A549 (cell line): ENCODE data around the gene KCNA3. TPM values are rescaled to one million over a fixed set of nuclear protein-coding genes. Genes with fewer than 3 reads are reported as not detected.

ENCODE experiments used
- ATAC-seq, 2 experiments: fragments of 200-7000 bp in 1 of 2; fragments of >200 bp in 1 of 2; cut with Nextera tagmentation in 1 of 2; cut with Tn5 transposase in 1 of 2; 3 replicates each; pipeline versions ENCODE4 v1.8.0 to v1.9.1; 2018 to 2020; ENCODE audit warnings: mild to moderate bottlenecking in 1 of 2, moderate library complexity in 1 of 2
- CTCF ChIA-PET: fragments of 300-600 bp; sonication (Branson Sonifier 250); formaldehyde crosslinking; extraction: SDS; loops from one replicate; lab custom pipeline; 2021; ENCODE audit warnings: antibody characterized with exemption, inconsistent platforms; lab: Yijun Ruan, JAX
- POLR2A ChIA-PET: fragments of 350-600 bp; formaldehyde crosslinking; extraction: SDS; loops from one replicate; lab custom pipeline; 2021; ENCODE audit warnings: antibody characterized with exemption, inconsistent platforms; lab: Yijun Ruan, JAX
- DNase-seq, 2 experiments: peaks; one replicate each; pipeline versions ENCODE4 v3.0.0 to v3.0.0-alpha.2; 2011 to 2016; ENCODE audit warnings: low read depth in 1 of 2, low spot score in 1 of 2
- FAIRE-seq: peaks from 2 replicates; lab custom pipeline; 2011; peaks lifted over from hg19 to GRCh38; lab: Jason Lieb, UNC
- H3K27ac ChIP-seq, 2 experiments: fragments of >200 bp; sonication (Bioruptor Twin); formaldehyde crosslinking; 3 replicates each; pipeline ENCODE4 v1.5.1; 2016 to 2017
- H3K4me1 ChIP-seq: fragments of >200 bp; sonication (Bioruptor Twin); formaldehyde crosslinking; 3 replicates; pipeline ENCODE4 v1.6.1; 2016
- H3K4me2 ChIP-seq: fragments of >200 bp; sonication (Bioruptor Twin); formaldehyde crosslinking; 3 replicates; pipeline ENCODE4 v1.6.1; 2016
- H3K4me3 ChIP-seq: fragments of >200 bp; sonication (Bioruptor Twin); formaldehyde crosslinking; 3 replicates; pipeline ENCODE4 v1.5.1; 2016
- H3K9me3 ChIP-seq: fragments of >200 bp; sonication (Bioruptor Twin); formaldehyde crosslinking; 3 replicates; pipeline ENCODE4 v1.6.1; 2016
- BHLHE40 ChIP-seq: IDR thresholded peaks from 2 replicates; pipeline ENCODE4 v1.6.1; 2012; ENCODE audit warnings: low read depth, low read length, inconsistent platforms
- CBX8 ChIP-seq: fragments of 200-600 bp; sonication (generic); IDR thresholded peaks from 2 replicates; pipeline ENCODE4 v1.6.1; 2016
- E2F6 ChIP-seq: IDR thresholded peaks from 2 replicates; pipeline ENCODE4 v1.6.1; 2012; ENCODE audit warnings: low read depth, borderline replicate concordance
- EHF ChIP-seq: fragments of 250-450 bp; sonication (Bioruptor Pico); IDR thresholded peaks from 2 replicates; pipeline ENCODE4 v1.5.0; 2020; ENCODE audit warnings: mild to moderate bottlenecking
- EP300 ChIP-seq, 2 experiments: fragments of >200 bp; sonication (Bioruptor Twin); formaldehyde crosslinking; IDR thresholded peaks; 2 replicates in 1 of 2; 3 replicates in 1 of 2; pipeline ENCODE4 v1.6.1; 2016 to 2017
- FOSB ChIP-seq: fragments of 250-450 bp; sonication (Bioruptor Pico); IDR thresholded peaks from 2 replicates; pipeline ENCODE4 v1.5.0; 2020; ENCODE audit warnings: mild to moderate bottlenecking, moderate library complexity
- FOSL2 ChIP-seq, 2 experiments: fragments of 450-650 bp in 1 of 2; fragments of >200 bp in 1 of 2; sonication (Bioruptor Twin) in 1 of 2; formaldehyde crosslinking; IDR thresholded peaks; 2 replicates each; pipeline versions ENCODE4 v1.5.0 to v1.6.1; 2016 to 2020; ENCODE audit warnings: mild to moderate bottlenecking in 1 of 2, moderate library complexity in 1 of 2
- GATA3 ChIP-seq: IDR thresholded peaks from 2 replicates; pipeline ENCODE4 v1.6.1; 2012; ENCODE audit warnings: borderline replicate concordance
- HDAC2 ChIP-seq: fragments of 200-600 bp; sonication (generic); IDR thresholded peaks from 2 replicates; pipeline ENCODE4 v1.6.1; 2016
- HES2 ChIP-seq: fragments of >200 bp; sonication (Bioruptor Twin); formaldehyde crosslinking; IDR thresholded peaks from 2 replicates; pipeline ENCODE4 v1.6.1; 2016
- HMGXB4 ChIP-seq: fragments of 250-450 bp; sonication (Bioruptor Pico); IDR thresholded peaks from 2 replicates; pipeline ENCODE4 v1.5.0; 2021; ENCODE audit warnings: mild to moderate bottlenecking, moderate library complexity, borderline replicate concordance
- HOXA7 ChIP-seq: fragments of 250-450 bp; sonication (Bioruptor Pico); IDR thresholded peaks from 2 replicates; pipeline ENCODE4 v1.5.0; 2020; ENCODE audit warnings: mild to moderate bottlenecking, moderate library complexity
- HOXB5 ChIP-seq: fragments of 250-450 bp; sonication (Bioruptor Pico); IDR thresholded peaks from 2 replicates; pipeline ENCODE4 v1.5.0; 2020; ENCODE audit warnings: mild to moderate bottlenecking, moderate library complexity
- JUN ChIP-seq, 2 experiments: fragments of >200 bp; sonication (Bioruptor Twin); formaldehyde crosslinking; IDR thresholded peaks; 2 replicates in 1 of 2; 3 replicates in 1 of 2; pipeline ENCODE4 v1.6.1; 2016 to 2017
- KDM5A ChIP-seq: fragments of 200-600 bp; sonication (generic); IDR thresholded peaks from 2 replicates; pipeline ENCODE4 v1.6.1; 2016; ENCODE audit warnings: antibody characterized with exemption, mild to moderate bottlenecking
- MAX ChIP-seq: IDR thresholded peaks from 2 replicates; pipeline ENCODE4 v1.6.1; 2012
- MAZ ChIP-seq: fragments of 150-350 bp; IDR thresholded peaks from 2 replicates; pipeline ENCODE4 v1.6.1; 2014; ENCODE audit warnings: antibody characterized with exemption, low read depth, low read length, borderline replicate concordance
- MYC ChIP-seq: IDR thresholded peaks from 2 replicates; pipeline ENCODE4 v1.6.1; 2012; ENCODE audit warnings: mild to moderate bottlenecking, inconsistent platforms, low read length, improper control_type of control experiment, borderline replicate concordance
- NFE2L2 ChIP-seq: fragments of 150-350 bp; conservative IDR thresholded peaks from 2 replicates; pipeline ENCODE4 v1.6.1; 2014; ENCODE audit warnings: low read length
- NPAS2 ChIP-seq: fragments of 250-450 bp; sonication (Bioruptor Pico); IDR thresholded peaks from 2 replicates; pipeline ENCODE4 v1.8.0; 2022; ENCODE audit warnings: mild to moderate bottlenecking, moderate library complexity, borderline replicate concordance
- PBX3 ChIP-seq: IDR thresholded peaks from 2 replicates; pipeline ENCODE4 v1.6.1; 2012
- RAD21 ChIP-seq, 2 experiments: fragments of >200 bp in 1 of 2; sonication (Bioruptor Twin) in 1 of 2; formaldehyde crosslinking in 1 of 2; IDR thresholded peaks in 1 of 2; conservative IDR thresholded peaks in 1 of 2; 2 replicates in 1 of 2; 3 replicates in 1 of 2; pipeline ENCODE4 v1.6.1; 2012 to 2018; ENCODE audit warnings: inconsistent platforms in 1 of 2
- REST ChIP-seq: fragments of 200-600 bp; sonication (generic); IDR thresholded peaks from 2 replicates; pipeline ENCODE4 v1.6.1; 2016; ENCODE audit warnings: antibody characterized with exemption, mild to moderate bottlenecking, moderate library complexity
- RNF2 ChIP-seq: fragments of 200-600 bp; sonication (generic); IDR thresholded peaks from 2 replicates; pipeline ENCODE4 v1.6.1; 2016; ENCODE audit warnings: low read depth, mild to moderate bottlenecking, antibody characterized with exemption, moderate library complexity, borderline replicate concordance
- SREBF2 ChIP-seq: fragments of 450-650 bp; IDR thresholded peaks from 2 replicates; pipeline ENCODE4 v1.6.1; 2014; ENCODE audit warnings: mild to moderate bottlenecking, moderate library complexity
- TP53 ChIP-seq: fragments of 250-450 bp; sonication (Bioruptor Pico); IDR thresholded peaks from 2 replicates; pipeline ENCODE4 v1.5.0; 2021; ENCODE audit warnings: mild to moderate bottlenecking, moderate library complexity
- ZSCAN20 ChIP-seq: fragments of 250-450 bp; sonication (Bioruptor Pico); IDR thresholded peaks from 2 replicates; pipeline ENCODE4 v1.8.0; 2022; ENCODE audit warnings: mild to moderate bottlenecking, moderate library complexity
- WGBS: methylation state at CpG from one replicate; pipeline ENCODE4 v1.1.6; 2017; ENCODE audit errors: missing lambda C conversion rate; 5-methylcytosine and 5-hydroxymethylcytosine counted together
- polyA plus RNA-seq, 4 experiments: library from polyadenylated mRNA; depleted of rRNA in 3 of 4; stranded (reverse); fragments of >200 nt; fragmentation: RNase III in 1 of 4; extraction: RNeasy Plus Mini Kit Qiagen cat#74134 plus additional on column Dnase treatment in 1 of 4; gene quantifications; 2 replicates in 3 of 4; 3 replicates in 1 of 4; pipeline ENCODE4 v1.2.3, GENCODE V29; 2011 to 2017

The KCNA3 gene
- polyA plus RNA-seq, 2 of the 4 experiments (the other 2 are of a cell fraction): not detected

GRCh38 chr1:110648417-110648816, 26.3 kb downstream of the KCNA3 start:
- H3K9me3 ChIP-seq: no peaks in the 10 kb centered on the region
- H3K27ac ChIP-seq: no peak overlapping the region
- no peak overlapping the region for H3K4me2 ChIP-seq
- 2% methylated on average over 2 of the region's 2 CpGs for WGBS
- POLR2A ChIA-PET: no interaction called here
- no peak overlapping the region for H3K4me3 ChIP-seq
- no peaks in the 10 kb centered on the region for H3K4me1 ChIP-seq
- TF ChIP-seq MAZ (no peak), HOXA7 (CRISPR knock-in tag) (no peak), GATA3 (no peak), BHLHE40 (no peak), HOXB5 (CRISPR knock-in tag) (no peak), KDM5A (no peak), JUN (IDR thresholded peaks at IDR 0.05) (no peak), EP300 (IDR thresholded peaks at IDR 0.05) (no peak), MAX (no peak), REST (no peak), RAD21 (conservative IDR thresholded peaks at IDR 0.05 in 1 of 2, IDR thresholded peaks at IDR 0.05 in 1 of 2) (no peak), PBX3 (no peak), NPAS2 (CRISPR knock-in tag) (no peak), MYC (no peak), HMGXB4 (no peak), HES2 (no peak), ZSCAN20 (no peak), NFE2L2 (no peak), FOSL2 (IDR thresholded peaks at IDR 0.05) (no peak), FOSL2 (CRISPR knock-in tag; IDR thresholded peaks at IDR 0.05) (no peak), TP53 (CRISPR knock-in tag) (no peak)
- DNase-seq: no peak
- ATAC-seq: no peak
- FAIRE-seq: no peak
- CTCF ChIA-PET: interaction anchor here (1.2 to 1.5 kb wide), 2 partner anchors 29 to 117 kb away, joined by 4 to 5 read pairs; no protein-coding TSS in a partner anchor

GRCh38 chr1:110647254-110647891, 27.4 kb downstream of the KCNA3 start:
- CTCF ChIA-PET: interaction anchor here (1.0 to 1.5 kb wide), 3 partner anchors 20 to 134 kb away, joined by 3 to 5 read pairs (median 3); no protein-coding TSS in a partner anchor

More at GRCh38 chr1:110647254-110647891, 27.4 kb downstream of the KCNA3 start:
- no peaks in the 10 kb centered on the region for H3K9me3 ChIP-seq
- WGBS: 17% methylated on average over 5 of the region's 5 CpGs
- no peak for DNase-seq
- FAIRE-seq: no peak
- POLR2A ChIA-PET: no interaction called here
- no peak for ATAC-seq
- TF ChIP-seq TP53 (CRISPR knock-in tag): no peak
- no peak for TF ChIP-seq MAX
- TF ChIP-seq NFE2L2: no peak
- no peak for TF ChIP-seq EHF
- TF ChIP-seq SREBF2: no peak
- TF ChIP-seq FOSB: no peak
- no peak for TF ChIP-seq RAD21 (conservative IDR thresholded peaks at IDR 0.05 in 1 of 2, IDR thresholded peaks at IDR 0.05 in 1 of 2)
- no peak for TF ChIP-seq RNF2
- TF ChIP-seq KDM5A: no peak
- no peak for TF ChIP-seq E2F6
- no peak for TF ChIP-seq CBX8
- TF ChIP-seq HDAC2: no peak
- TF ChIP-seq, all 56 proteins: peak for 0
- no peak overlapping the region for H3K4me3 ChIP-seq
- H3K4me2 ChIP-seq: no peak overlapping the region
- no peaks in the 10 kb centered on the region for H3K4me1 ChIP-seq
- no peak overlapping the region for H3K27ac ChIP-seq
